ENCODE results near the gene HAUS3.
A peak's percentile ranks its signal among the peaks of the same experiment; 100 is the strongest.

The HAUS3 gene

GRCh38 chr4:2271279-2272025 lies 29.5 kb upstream of the HAUS3 start:
- peaks cover 27% of the 10 kb centered on the region for H3K36me3 Mint-ChIP-seq (ENCODE audit: low read depth)
- H3K9me3 Mint-ChIP-seq = no peaks in the 10 kb centered on the region
- intact Hi-C loops (cut with micrococcal nuclease) = no loop called here
- H3K4me1 Mint-ChIP-seq (ENCODE audit: low read depth) = no peaks in the 10 kb centered on the region
- H3K27me3 Mint-ChIP-seq = no peaks in the 10 kb centered on the region
- H3K4me3 Mint-ChIP-seq = no peak overlapping the region
- H3K27ac Mint-ChIP-seq = no peak overlapping the region

- H3K36me3 Mint-ChIP-seq (ENCODE audit: low read depth) = peaks cover 27% of the 10 kb centered on the region
- H3K4me1 Mint-ChIP-seq (ENCODE audit: low read depth) = no peaks in the 10 kb centered on the region
- no peak overlapping the region for H3K4me3 Mint-ChIP-seq
- H3K27me3 Mint-ChIP-seq = no peaks in the 10 kb centered on the region
- H3K9me3 Mint-ChIP-seq = no peaks in the 10 kb centered on the region
- intact Hi-C loops (cut with micrococcal nuclease) = no loop called here
- H3K27ac Mint-ChIP-seq = no peak overlapping the region
Observed at GRCh38 chr4:2270341-2271165, 28.6 kb upstream of the HAUS3 start.

GRCh38 chr4:2269618-2270163 lies 27.8 kb upstream of the HAUS3 start:
- H3K9me3 Mint-ChIP-seq = no peaks in the 10 kb centered on the region

GRCh38 chr4:2269206-2269531 lies 27.2 kb upstream of the HAUS3 start:
- no peak overlapping the region for H3K4me3 Mint-ChIP-seq
- H3K27ac Mint-ChIP-seq = no peak overlapping the region
- H3K9me3 Mint-ChIP-seq = no peaks in the 10 kb centered on the region
- intact Hi-C loops (cut with micrococcal nuclease) = no loop called here
- H3K36me3 Mint-ChIP-seq (ENCODE audit: low read depth) = peaks cover 27% of the 10 kb centered on the region
- H3K27me3 Mint-ChIP-seq = no peaks in the 10 kb centered on the region
- H3K4me1 Mint-ChIP-seq (ENCODE audit: low read depth) = no peaks in the 10 kb centered on the region

More at GRCh38 chr4:2269618-2270163, 27.8 kb upstream of the HAUS3 start:
- intact Hi-C loops (cut with micrococcal nuclease) = no loop called here
- Mint-ChIP-seq H3K27ac (no peak overlapping the region), H3K4me1 (ENCODE audit: low read depth) (no peaks in the 10 kb centered on the region), H3K36me3 (ENCODE audit: low read depth) (peaks cover 27% of the 10 kb centered on the region), H3K27me3 (no peaks in the 10 kb centered on the region), H3K4me3 (no peak overlapping the region)

- H3K4me1 Mint-ChIP-seq (ENCODE audit: low read depth) = no peaks in the 10 kb centered on the region
- H3K27ac Mint-ChIP-seq = no peak overlapping the region
- H3K4me3 Mint-ChIP-seq = no peak overlapping the region
Observed at GRCh38 chr4:2268357-2269205, 26.7 kb upstream of the HAUS3 start.

GRCh38 chr4:2267841-2268240 lies 25.9 kb upstream of the HAUS3 start:
- peaks cover 7% of the 10 kb centered on the region for H3K4me1 Mint-ChIP-seq (ENCODE audit: low read depth)
- intact Hi-C loops (cut with micrococcal nuclease) = no loop called here
- H3K27me3 Mint-ChIP-seq = no peaks in the 10 kb centered on the region
- H3K4me3 Mint-ChIP-seq = no peak overlapping the region
- peaks cover 22% of the 10 kb centered on the region for H3K36me3 Mint-ChIP-seq (ENCODE audit: low read depth)
- no peak overlapping the region for H3K27ac Mint-ChIP-seq
- H3K9me3 Mint-ChIP-seq = no peaks in the 10 kb centered on the region

More at GRCh38 chr4:2268357-2269205, 26.7 kb upstream of the HAUS3 start:
- intact Hi-C loops (cut with micrococcal nuclease) = no loop called here
- H3K27me3 Mint-ChIP-seq = no peaks in the 10 kb centered on the region
- peaks cover 27% of the 10 kb centered on the region for H3K36me3 Mint-ChIP-seq (ENCODE audit: low read depth)
- no peaks in the 10 kb centered on the region for H3K9me3 Mint-ChIP-seq

- H3K27me3 Mint-ChIP-seq = no peaks in the 10 kb centered on the region
- peaks cover 11% of the 10 kb centered on the region for H3K4me1 Mint-ChIP-seq (ENCODE audit: low read depth)
- intact Hi-C loops (cut with micrococcal nuclease) = no loop called here
- H3K9me3 Mint-ChIP-seq = no peaks in the 10 kb centered on the region
- H3K27ac Mint-ChIP-seq = no peak overlapping the region
- peaks cover 17% of the 10 kb centered on the region for H3K36me3 Mint-ChIP-seq (ENCODE audit: low read depth)
- H3K4me3 Mint-ChIP-seq = no peak overlapping the region
Observed at GRCh38 chr4:2267320-2267811, 25.4 kb upstream of the HAUS3 start.

- H3K27me3 Mint-ChIP-seq = no peaks in the 10 kb centered on the region
- peaks cover 14% of the 10 kb centered on the region for H3K36me3 Mint-ChIP-seq (ENCODE audit: low read depth)
- H3K4me1 Mint-ChIP-seq (ENCODE audit: low read depth) = peaks cover 11% of the 10 kb centered on the region
- intact Hi-C loops (cut with micrococcal nuclease) = no loop called here
- H3K27ac Mint-ChIP-seq = no peak overlapping the region
- no peaks in the 10 kb centered on the region for H3K9me3 Mint-ChIP-seq
- H3K4me3 Mint-ChIP-seq = no peak overlapping the region
Observed at GRCh38 chr4:2266821-2267220, 24.9 kb upstream of the HAUS3 start.

- Mint-ChIP-seq H3K4me3 (no peak overlapping the region), H3K27me3 (no peaks in the 10 kb centered on the region), H3K27ac (no peak overlapping the region), H3K36me3 (ENCODE audit: low read depth) (peaks cover 10% of the 10 kb centered on the region), H3K4me1 (ENCODE audit: low read depth) (peaks cover 11% of the 10 kb centered on the region), H3K9me3 (no peaks in the 10 kb centered on the region)
- intact Hi-C loops (cut with micrococcal nuclease) = no loop called here
Observed at GRCh38 chr4:2266181-2266580, 24.3 kb upstream of the HAUS3 start.

GRCh38 chr4:2265113-2266110 lies 23.5 kb upstream of the HAUS3 start:
- Mint-ChIP-seq H3K4me1 (ENCODE audit: low read depth) (peaks cover 11% of the 10 kb centered on the region), H3K27ac (no peak overlapping the region), H3K9me3 (no peaks in the 10 kb centered on the region), H3K36me3 (ENCODE audit: low read depth) (peaks cover 7% of the 10 kb centered on the region), H3K4me3 (no peak overlapping the region), H3K27me3 (no peaks in the 10 kb centered on the region)
- intact Hi-C loops (cut with micrococcal nuclease) = no loop called here

- intact Hi-C loops (cut with micrococcal nuclease) = loop anchor here (5.0 kb wide), 1 partner anchor 153 kb away; the partner anchor contains the start of genes CFAP99 and ZFYVE28
Observed at GRCh38 chr4:2264481-2265041, 22.6 kb upstream of the HAUS3 start.

GRCh38 chr4:2263926-2264321 lies 22.0 kb upstream of the HAUS3 start:
- Mint-ChIP-seq H3K27ac (peak overlapping the region; percentile 83), H3K27me3 (no peaks in the 10 kb centered on the region), H3K9me3 (no peaks in the 10 kb centered on the region), H3K36me3 (ENCODE audit: low read depth) (peaks cover 20% of the 10 kb centered on the region), H3K4me3 (no peak overlapping the region), H3K4me1 (ENCODE audit: low read depth) (peaks cover 19% of the 10 kb centered on the region)
- intact Hi-C loops (cut with micrococcal nuclease) = loop anchor here (5.0 kb wide), 1 partner anchor 153 kb away; the partner anchor contains the start of genes CFAP99 and ZFYVE28

More at GRCh38 chr4:2264481-2265041, 22.6 kb upstream of the HAUS3 start:
- H3K4me1 Mint-ChIP-seq (ENCODE audit: low read depth) = peaks cover 16% of the 10 kb centered on the region
- H3K27ac Mint-ChIP-seq = peak overlapping the region; percentile 25
- H3K36me3 Mint-ChIP-seq (ENCODE audit: low read depth) = peaks cover 14% of the 10 kb centered on the region
- no peaks in the 10 kb centered on the region for H3K9me3 Mint-ChIP-seq
- H3K4me3 Mint-ChIP-seq = no peak overlapping the region
- no peaks in the 10 kb centered on the region for H3K27me3 Mint-ChIP-seq

Data from dendritic cell treated with granulocyte-macrophage colony-stimulating factor and Interleukin-4, amounts not matched to agents 40 ng/mL and 50 ng/mL, for 4 days (primary cell).